PC-3 (cell line): Measurements from ENCODE around the gene PBXIP1. TPM values are rescaled to one million over a fixed set of nuclear protein-coding genes. Genes with fewer than 3 reads are reported as not detected.

Experiments
- ATAC-seq: fragments of 200-7000 bp; cut with Tn5 transposase; 2 replicates; pipeline ENCODE4 v1.9.1; 2020; ENCODE audit warnings: mild to moderate bottlenecking, moderate library complexity
- BruUV-seq: library from RNA; stranded (reverse); fragments of 400-500 nt; replicated peaks from 2 replicates; lab custom pipeline; 2021; lab: Mats Ljungman, UMichigan
- CTCF ChIA-PET: fragments of 300-600 bp; sonication (Branson Sonifier 250); formaldehyde crosslinking; loops from one replicate; lab custom pipeline; 2022; ENCODE audit warnings: antibody characterized with exemption; lab: Charles Lee
- POLR2A ChIA-PET: fragments of 300-600 bp; sonication (Branson Sonifier 250); formaldehyde crosslinking; loops from one replicate; lab custom pipeline; 2022; ENCODE audit warnings: antibody characterized with exemption; ENCODE audit not compliant: unreplicated experiment; lab: Charles Lee
- DNase-seq: peaks from one replicate; pipeline ENCODE4 v3.0.0-alpha.2; 2015
- H2AFZ ChIP-seq: fragments of 300-600 bp; sonication (generic); 2 replicates; pipeline ENCODE4 v1.6.0; 2016; ENCODE audit warnings: antibody characterized with exemption, low read length
- H3F3A ChIP-seq: fragments of 300-600 bp; sonication (generic); one replicate; pipeline ENCODE4 v1.6.0; 2017; ENCODE audit warnings: antibody characterized with exemption, low read length, control low read depth, mild to moderate bottlenecking; ENCODE audit not compliant: unreplicated experiment
- H3K27ac ChIP-seq: fragments of 300-600 bp; sonication (generic); 2 replicates; pipeline ENCODE4 v1.5.1; 2016; ENCODE audit warnings: mild to moderate bottlenecking, low read length
- H3K27me3 ChIP-seq: fragments of 300-600 bp; sonication (generic); 2 replicates; pipeline ENCODE4 v1.6.1; 2016; ENCODE audit warnings: low read length, mixed read lengths
- H3K36me3 ChIP-seq: fragments of 300-600 bp; sonication (generic); 2 replicates; pipeline ENCODE4 v1.6.1; 2016; ENCODE audit warnings: low read depth, mixed run types, low read length, mixed read lengths
- H3K4me1 ChIP-seq: fragments of 300-600 bp; sonication (generic); 2 replicates; pipeline ENCODE4 v1.5.1; 2016; ENCODE audit warnings: low read length; ENCODE audit not compliant: insufficient read depth
- H3K4me2 ChIP-seq: fragments of 300-600 bp; sonication (generic); 2 replicates; pipeline ENCODE4 v1.6.0; 2016; ENCODE audit warnings: low read length
- H3K4me3 ChIP-seq: fragments of 300-600 bp; sonication (generic); 2 replicates; pipeline ENCODE4 v1.5.1; 2016; ENCODE audit warnings: mild to moderate bottlenecking, low read length, mixed read lengths
- H3K79me2 ChIP-seq: fragments of 300-600 bp; sonication (generic); 2 replicates; pipeline ENCODE4 v1.6.1; 2017; ENCODE audit warnings: low read length, mixed read lengths
- H3K9ac ChIP-seq: fragments of 300-600 bp; sonication (generic); 2 replicates; pipeline ENCODE4 v1.6.0; 2016; ENCODE audit warnings: mild to moderate bottlenecking, low read length
- H3K9me2 ChIP-seq: fragments of 300-600 bp; sonication (generic); replicated peaks from 2 replicates; pipeline ENCODE4 v1.6.1; 2016; ENCODE audit warnings: mixed run types, low read length, mixed read lengths
- H3K9me3 ChIP-seq: fragments of 300-600 bp; sonication (generic); 2 replicates; pipeline ENCODE4 v1.6.1; 2016; ENCODE audit warnings: low read length, mixed read lengths
- H4K20me1 ChIP-seq: fragments of 300-600 bp; sonication (generic); 2 replicates; pipeline ENCODE4 v1.6.1; 2016; ENCODE audit warnings: low read length, mixed read lengths
- CTCF ChIP-seq: fragments of 300-600 bp; sonication (generic); conservative IDR thresholded peaks from 2 replicates; pipeline ENCODE4 v1.5.1; 2017; ENCODE audit warnings: antibody characterized with exemption, low read depth, mild to moderate bottlenecking, low read length
- EZH2 ChIP-seq: fragments of 300-600 bp; sonication (generic); IDR thresholded peaks from one replicate; pipeline ENCODE4 v1.6.1; 2017; ENCODE audit warnings: antibody characterized with exemption, mild to moderate bottlenecking, low read length; ENCODE audit not compliant: unreplicated experiment
- EZH2phosphoT487 ChIP-seq: fragments of 300-600 bp; sonication (generic); IDR thresholded peaks from 2 replicates; pipeline ENCODE4 v1.6.1; 2018; ENCODE audit warnings: mild to moderate bottlenecking, antibody characterized with exemption, low read length, borderline replicate concordance
- intact Hi-C: fragments of 100-400 bp; cut with micrococcal nuclease; formaldehyde crosslinking; loops from 2 replicates; pipeline ENCODE4 v1.9.0; 2023
- total RNA-seq: library from RNA; depleted of rRNA; stranded (reverse); fragments of >200 nt; gene quantifications from 2 replicates; pipeline ENCODE4 v1.2.3, GENCODE V29; 2014

The PBXIP1 gene
- total RNA-seq, 1 experiment from 2014 or later = 35.4 TPM

GRCh38 chr1:155000726-155001424 is 45.0 kb upstream of the PBXIP1 start:
- Histone ChIP-seq H3K9me2 (no peaks in the 10 kb centered on the region), H3K9me3 (no peaks in the 10 kb centered on the region), H3K9ac (peak overlapping the region; percentile 70), H3F3A (peaks cover 4% of the 10 kb centered on the region), H3K36me3 (peaks cover under 1% of the 10 kb centered on the region; the same call in 1 of the 2 replicates), H3K79me2 (peaks cover 33% of the 10 kb centered on the region), H4K20me1 (no peaks in the 10 kb centered on the region), H2AFZ (peak overlapping the region; percentile 68), H3K27ac (peak overlapping the region; percentile 77), H3K27me3 (no peaks in the 10 kb centered on the region), H3K4me3 (peak overlapping the region; percentile 83), H3K4me1 (peaks cover 39% of the 10 kb centered on the region), H3K4me2 (peak overlapping the region; percentile 97)
- BruUV-seq = no TSS peak
- ChIA-PET CTCF (interaction anchor here (0.7 to 4.1 kb wide), 2 partner anchors 17 to 40 kb away, joined by 3 to 16 read pairs; partner anchors contain the start of gene PYGO2), POLR2A (no interaction called here)
- ATAC-seq (peak; percentile 38), DNase-seq (peak; percentile 98)
- no peak for TF ChIP-seq EZH2phosphoT487
- no peak for TF ChIP-seq EZH2
- TF ChIP-seq CTCF = no peak
- intact Hi-C loops = loop anchor here (1.0 to 2.0 kb wide), 3 partner anchors 18 to 40 kb away; partner anchors contain the start of genes CKS1B, FLAD1 and PYGO2

- TF ChIP-seq EZH2phosphoT487 (no peak), CTCF (no peak), EZH2 (no peak)
- ATAC-seq (no peak; the same call in 1 of the 2 replicates), DNase-seq (no peak)
- H3K9me3 ChIP-seq = no peaks in the 10 kb centered on the region
- no peaks in the 10 kb centered on the region for H3K9me2 ChIP-seq
- peak overlapping the region; percentile 78 for H2AFZ ChIP-seq
- ChIA-PET POLR2A (no interaction called here), CTCF (interaction anchor here (0.8 to 1.5 kb wide), 2 partner anchors 29 to 85 kb away, joined by 3 to 4 read pairs; partner anchors contain the start of gene SHC1)
- H3K27ac ChIP-seq = peak overlapping the region; percentile 77
- intact Hi-C loops = loop anchor here (2.0 kb wide), 1 partner anchor 40 kb away; the partner anchor contains the start of gene PYGO2
- peak overlapping the region; percentile 70 for H3K9ac ChIP-seq
- H3K36me3 ChIP-seq = no peaks in the 10 kb centered on the region
- peaks cover 28% of the 10 kb centered on the region for H3K79me2 ChIP-seq
- peak overlapping the region; percentile 97 for H3K4me2 ChIP-seq
- peak overlapping the region; percentile 83 for H3K4me3 ChIP-seq
- no peaks in the 10 kb centered on the region for H3K27me3 ChIP-seq
- H3K4me1 ChIP-seq = peaks cover 34% of the 10 kb centered on the region
- BruUV-seq = no TSS peak
- H4K20me1 ChIP-seq = no peaks in the 10 kb centered on the region
- peaks cover 4% of the 10 kb centered on the region for H3F3A ChIP-seq
Observed at GRCh38 chr1:155000411-155000725, 44.5 kb upstream of the PBXIP1 start.
